ENCODE results near the gene TXLNA. TPM values are rescaled to one million over a fixed set of nuclear protein-coding genes. Genes with fewer than 3 reads are reported as not detected.
A peak's percentile ranks its signal among the peaks of the same experiment; 100 is the strongest.

The TXLNA gene
- total RNA-seq, 1 experiment from 2014 or later: 35.0 TPM

GRCh38 chr1:32199043-32199716 lies 19.7 kb downstream of the TXLNA start:
- Mint-ChIP-seq H3K27me3 (ENCODE audit: insufficient read depth, unreplicated experiment) (no peaks in the 10 kb centered on the region), H3K4me1 (ENCODE audit: low read depth, unreplicated experiment) (no peaks in the 10 kb centered on the region), H3K9me3 (ENCODE audit: unreplicated experiment) (no peaks in the 10 kb centered on the region), H3K27ac (ENCODE audit: unreplicated experiment) (no peak overlapping the region), H3K36me3 (ENCODE audit: insufficient read depth, unreplicated experiment) (peaks cover 34% of the 10 kb centered on the region), H3K4me3 (ENCODE audit: unreplicated experiment) (no peak overlapping the region)
- no peaks in the 10 kb centered on the region for H3K36me3 ChIP-seq (ENCODE audit: control insufficient read depth, insufficient read depth, low read length)
- DNase-seq: no peak
- no peak overlapping the region for H3K4me3 ChIP-seq (ENCODE audit: low read depth, low read length)
- no TSS peak for BruUV-seq (replicated peaks)
- TF ChIP-seq CTCF (IDR thresholded peaks at IDR 0.05; ENCODE audit: insufficient read depth in 1 of 2, low read depth in 1 of 2, low read length in 1 of 2, severe bottlenecking in 1 of 2, unreplicated experiment in 1 of 2): no peak
- H3K9me3 ChIP-seq: no peaks in the 10 kb centered on the region
- peaks cover 4% of the 10 kb centered on the region; the same call in 1 of the 2 replicates for H3K4me1 ChIP-seq
- ChIA-PET POLR2A (interaction anchor here (0.6 kb wide), 1 partner anchor 38 kb away, joined by 5 read pairs; no protein-coding TSS in a partner anchor), CTCF (interaction anchor here (1.1 kb wide), 1 partner anchor 41 kb away, joined by 5 read pairs; no protein-coding TSS in a partner anchor)
- no peaks in the 10 kb centered on the region for H3K27me3 ChIP-seq (replicated peaks; ENCODE audit: control insufficient read depth, insufficient read depth, low read length)
- intact Hi-C loops (cut with micrococcal nuclease; ENCODE audit: unreplicated experiment): no loop called here

GRCh38 chr1:32199717-32200072 lies 20.2 kb downstream of the TXLNA start:
- peak overlapping the region; percentile 60; the same call in 1 of the 2 replicates for H3K4me3 ChIP-seq (ENCODE audit: low read depth, low read length)
- Mint-ChIP-seq H3K27ac (ENCODE audit: unreplicated experiment) (peak overlapping the region; percentile 68), H3K36me3 (ENCODE audit: insufficient read depth, unreplicated experiment) (peaks cover 29% of the 10 kb centered on the region), H3K9me3 (ENCODE audit: unreplicated experiment) (no peaks in the 10 kb centered on the region), H3K27me3 (ENCODE audit: insufficient read depth, unreplicated experiment) (no peaks in the 10 kb centered on the region), H3K4me1 (ENCODE audit: low read depth, unreplicated experiment) (no peaks in the 10 kb centered on the region), H3K4me3 (ENCODE audit: unreplicated experiment) (peak overlapping the region; percentile 80)
- DNase-seq: no peak
- no peak for TF ChIP-seq CTCF (IDR thresholded peaks at IDR 0.05; ENCODE audit: insufficient read depth in 1 of 2, low read depth in 1 of 2, low read length in 1 of 2, severe bottlenecking in 1 of 2, unreplicated experiment in 1 of 2)
- peaks cover 4% of the 10 kb centered on the region; the same call in 1 of the 2 replicates for H3K4me1 ChIP-seq
- H3K9me3 ChIP-seq: no peaks in the 10 kb centered on the region
- ChIA-PET CTCF (interaction anchor here (1.1 kb wide), 1 partner anchor 41 kb away, joined by 5 read pairs; no protein-coding TSS in a partner anchor), POLR2A (interaction anchor here (0.6 to 1.1 kb wide), 2 partner anchors 20 to 38 kb away, joined by 4 to 5 read pairs; partner anchors contain the start of gene TXLNA)
- H3K27me3 ChIP-seq (replicated peaks; ENCODE audit: control insufficient read depth, insufficient read depth, low read length): no peaks in the 10 kb centered on the region
- intact Hi-C loops (cut with micrococcal nuclease; ENCODE audit: unreplicated experiment): no loop called here
- no peaks in the 10 kb centered on the region for H3K36me3 ChIP-seq (ENCODE audit: control insufficient read depth, insufficient read depth, low read length)
- BruUV-seq (replicated peaks): no TSS peak

GRCh38 chr1:32200226-32201010 lies 20.9 kb downstream of the TXLNA start, which contains the start of gene CCDC28B:
TSS of gene CCDC28B (plus strand) at chr1:32200595. CDS start at chr1:32201936, 1,341 bp downstream.
- DNase-seq: peak; percentile 37 to 40
- no peaks in the 10 kb centered on the region for H3K36me3 ChIP-seq (ENCODE audit: control insufficient read depth, insufficient read depth, low read length)
- peak within 1 kb of the TSS; percentile 80 for H3K4me3 Mint-ChIP-seq (ENCODE audit: unreplicated experiment)
- CTCF ChIA-PET: interaction anchor here (0.6 to 1.4 kb wide), 5 partner anchors 15 to 187 kb away, joined by 3 to 6 read pairs (median 4); no protein-coding TSS in a partner anchor
- H3K4me1 Mint-ChIP-seq (ENCODE audit: low read depth, unreplicated experiment): no peaks in the 10 kb centered on the region
- H3K9me3 ChIP-seq: no peaks in the 10 kb centered on the region
- peak within 1 kb of the TSS; percentile 60 for H3K4me3 ChIP-seq (ENCODE audit: low read depth, low read length)
- POLR2A ChIA-PET: interaction anchor here (0.6 to 1.2 kb wide), 3 partner anchors 9 to 93 kb away, joined by 3 to 4 read pairs (median 3); partner anchors contain the start of genes KPNA6 and TXLNA
- no peak for TF ChIP-seq CTCF (IDR thresholded peaks at IDR 0.05; ENCODE audit: insufficient read depth in 1 of 2, low read depth in 1 of 2, low read length in 1 of 2, severe bottlenecking in 1 of 2, unreplicated experiment in 1 of 2)
- BruUV-seq (replicated peaks): no TSS peak
- intact Hi-C loops (cut with micrococcal nuclease; ENCODE audit: unreplicated experiment): no loop called here
- no peaks in the 10 kb centered on the region for H3K9me3 Mint-ChIP-seq (ENCODE audit: unreplicated experiment)
- peaks cover 4% of the 10 kb centered on the region; the same call in 1 of the 2 replicates for H3K4me1 ChIP-seq
- peak within 1 kb of the TSS; percentile 68 for H3K27ac Mint-ChIP-seq (ENCODE audit: unreplicated experiment)
- H3K27me3 Mint-ChIP-seq (ENCODE audit: insufficient read depth, unreplicated experiment): no peaks in the 10 kb centered on the region
- H3K36me3 Mint-ChIP-seq (ENCODE audit: insufficient read depth, unreplicated experiment): peaks cover 30% of the 10 kb centered on the region
- no peaks in the 10 kb centered on the region for H3K27me3 ChIP-seq (replicated peaks; ENCODE audit: control insufficient read depth, insufficient read depth, low read length)
